ENCODE measurements around the gene LHFPL2.

LHFPL2 gene

DNA sequence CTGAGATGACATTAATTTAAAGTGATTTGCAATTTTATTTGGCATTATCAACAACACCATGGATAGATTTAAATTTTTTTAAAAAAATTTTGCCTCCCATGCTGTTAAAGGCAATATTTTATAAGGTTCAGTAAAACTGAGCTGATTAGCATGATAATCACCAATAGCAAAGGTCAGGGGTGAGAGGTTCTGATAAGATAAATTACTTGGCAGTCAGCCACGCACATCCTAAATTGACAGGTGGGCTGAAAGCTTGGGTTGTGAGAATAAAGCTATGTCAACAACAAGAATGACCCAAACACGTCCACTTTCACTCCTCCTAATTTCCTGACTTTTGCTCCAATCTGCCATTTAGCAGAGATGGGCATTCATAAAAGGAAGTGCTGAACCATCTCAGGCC lies 127.1 kb downstream of the LHFPL2 start:
- peaks cover 38% of the 10 kb centered on the region for H3K4me1 ChIP-seq (ENCODE audit: insufficient read depth, low read length)

DNA sequence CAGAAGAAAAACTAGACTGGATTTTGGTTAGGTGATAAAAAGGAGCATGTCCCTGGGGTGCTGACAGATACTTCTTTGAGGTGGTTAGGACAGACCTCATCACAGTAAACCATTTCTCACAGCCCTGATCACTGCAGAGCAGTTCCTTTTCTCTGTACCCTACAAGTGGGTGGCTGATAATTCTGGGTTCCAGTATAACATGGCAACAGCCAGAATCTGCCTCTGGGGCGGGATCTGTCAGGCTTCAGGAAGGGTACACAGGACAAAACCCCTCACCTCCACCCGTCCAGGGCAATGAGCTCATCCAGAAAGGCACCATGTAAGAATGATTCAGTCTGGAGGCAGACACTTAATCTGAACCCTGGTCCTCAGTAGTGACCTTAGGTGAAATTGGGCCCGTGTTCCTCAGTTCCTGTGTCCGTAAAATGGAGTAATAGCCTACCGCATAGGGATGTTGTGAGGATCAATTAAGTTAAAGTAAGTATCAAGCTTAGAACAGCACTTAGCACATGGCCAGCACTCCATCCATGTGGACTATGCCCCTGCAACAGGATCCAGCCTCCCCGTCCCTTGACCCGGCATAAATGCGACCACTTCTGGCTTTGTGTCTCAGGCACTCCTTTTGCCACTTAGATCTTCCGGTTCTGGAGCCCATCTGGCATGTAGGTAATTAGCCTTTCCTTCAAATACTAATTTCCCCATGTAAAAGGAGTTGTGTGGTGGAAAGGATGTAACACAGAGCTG lies 129.2 kb downstream of the LHFPL2 start:
- no peaks in the 10 kb centered on the region for H3K9me3 ChIP-seq (ENCODE audit: low read length)
- H3K4me3 ChIP-seq (ENCODE audit: low read depth in 1 of 2, low read length in 2 of 2): peak overlapping the region in 1 of 2 donors; percentile 12
- H3K4me1 ChIP-seq (ENCODE audit: insufficient read depth, low read length): peaks cover 31% of the 10 kb centered on the region
- peak overlapping the region; percentile 62 for H3K27ac ChIP-seq (ENCODE audit: low read depth, low read length)
- H3K36me3 ChIP-seq (ENCODE audit: insufficient read depth, low read length): no peaks in the 10 kb centered on the region
- no peak overlapping the region for H3K9ac ChIP-seq (ENCODE audit: low read length)
- no peaks in the 10 kb centered on the region for H3K27me3 ChIP-seq (ENCODE audit: control insufficient read depth in 1 of 2, insufficient read depth in 2 of 2, low read length in 2 of 2)

More for the DNA sequence above, 127.1 kb downstream of the LHFPL2 start:
- Histone ChIP-seq H3K9me3 (ENCODE audit: low read length) (no peaks in the 10 kb centered on the region), H3K9ac (ENCODE audit: low read length) (no peak overlapping the region), H3K27me3 (ENCODE audit: control insufficient read depth in 1 of 2, insufficient read depth in 2 of 2, low read length in 2 of 2) (no peaks in the 10 kb centered on the region), H3K27ac (ENCODE audit: low read depth, low read length) (no peak overlapping the region), H3K36me3 (ENCODE audit: insufficient read depth, low read length) (no peaks in the 10 kb centered on the region), H3K4me3 (ENCODE audit: low read depth in 1 of 2, low read length in 2 of 2) (no peak overlapping the region)

DNA sequence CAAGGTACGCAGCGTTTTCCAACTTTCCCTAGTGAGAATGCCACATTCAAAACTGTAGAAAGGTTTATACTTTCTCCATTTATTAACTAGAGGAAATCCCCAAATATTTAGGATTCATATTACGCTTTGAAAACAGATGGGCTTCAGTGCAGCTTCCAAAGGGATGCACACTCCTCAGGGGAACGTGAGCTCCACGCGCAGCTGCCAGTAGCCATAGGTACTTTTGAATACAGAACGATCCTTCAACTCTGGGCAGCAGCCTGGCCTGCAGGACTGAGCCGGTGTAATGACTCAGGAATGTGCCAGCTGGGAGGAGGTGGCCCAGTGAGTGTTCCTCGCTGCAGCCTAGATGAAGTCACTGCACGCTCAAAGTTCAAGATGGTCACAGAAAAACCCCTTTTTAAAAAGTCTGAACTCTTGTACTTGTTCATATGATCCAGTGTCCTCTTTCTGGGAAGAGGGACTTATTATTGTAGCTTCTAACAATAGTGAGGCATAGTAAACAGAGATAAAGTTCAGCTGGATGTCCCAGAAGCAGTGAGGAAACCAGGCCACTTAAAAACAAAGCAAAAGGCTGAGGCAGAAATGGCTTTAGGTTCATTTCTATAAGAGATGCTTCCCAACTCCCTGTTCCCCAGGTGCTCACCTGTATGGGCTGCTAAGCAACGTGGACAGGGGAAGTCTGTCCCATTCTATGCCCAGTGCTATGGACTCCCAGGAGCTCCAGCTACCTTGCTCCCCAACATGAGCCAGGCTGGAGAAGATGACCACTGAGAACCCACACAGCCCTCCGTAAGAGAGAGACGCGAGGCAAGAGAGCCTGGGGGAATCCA lies 130.0 kb downstream of the LHFPL2 start:
- Histone ChIP-seq H3K9me3 (ENCODE audit: low read length) (no peaks in the 10 kb centered on the region), H3K4me3 (ENCODE audit: low read depth in 1 of 2, low read length in 2 of 2) (peak overlapping the region in 1 of 2 donors; percentile 12), H3K27ac (ENCODE audit: low read depth, low read length) (peak overlapping the region; percentile 62), H3K36me3 (ENCODE audit: insufficient read depth, low read length) (no peaks in the 10 kb centered on the region), H3K4me1 (ENCODE audit: insufficient read depth, low read length) (peaks cover 31% of the 10 kb centered on the region), H3K27me3 (ENCODE audit: control insufficient read depth in 1 of 2, insufficient read depth in 2 of 2, low read length in 2 of 2) (no peaks in the 10 kb centered on the region), H3K9ac (ENCODE audit: low read length) (no peak overlapping the region)

DNA sequence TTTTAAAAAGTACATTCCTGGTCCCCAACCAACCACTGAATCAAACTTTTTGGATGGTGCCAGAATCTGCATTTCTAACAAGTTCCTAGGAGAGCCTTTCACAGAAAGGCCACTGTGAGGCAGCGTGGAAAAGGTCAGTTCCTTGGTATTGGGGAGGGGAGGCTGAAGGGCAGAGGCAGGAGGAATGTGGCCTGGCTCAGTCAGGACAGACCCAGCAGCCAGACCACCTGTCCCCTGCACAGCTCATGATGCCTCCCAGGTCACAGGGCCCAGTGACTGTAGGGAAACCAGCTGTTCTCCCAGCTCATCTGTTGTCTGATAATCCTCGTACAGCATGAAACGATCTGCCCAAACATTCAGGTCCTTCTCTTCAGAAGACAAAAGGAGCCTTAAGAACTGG lies 132.9 kb downstream of the LHFPL2 start:
- Histone ChIP-seq H3K4me3 (ENCODE audit: low read depth in 1 of 2, low read length in 2 of 2) (no peak overlapping the region), H3K27me3 (ENCODE audit: control insufficient read depth in 1 of 2, insufficient read depth in 2 of 2, low read length in 2 of 2) (no peaks in the 10 kb centered on the region), H3K36me3 (ENCODE audit: insufficient read depth, low read length) (no peaks in the 10 kb centered on the region), H3K9me3 (ENCODE audit: low read length) (no peaks in the 10 kb centered on the region), H3K27ac (ENCODE audit: low read depth, low read length) (no peak overlapping the region), H3K4me1 (ENCODE audit: insufficient read depth, low read length) (peaks cover 40% of the 10 kb centered on the region), H3K9ac (ENCODE audit: low read length) (no peak overlapping the region)

DNA sequence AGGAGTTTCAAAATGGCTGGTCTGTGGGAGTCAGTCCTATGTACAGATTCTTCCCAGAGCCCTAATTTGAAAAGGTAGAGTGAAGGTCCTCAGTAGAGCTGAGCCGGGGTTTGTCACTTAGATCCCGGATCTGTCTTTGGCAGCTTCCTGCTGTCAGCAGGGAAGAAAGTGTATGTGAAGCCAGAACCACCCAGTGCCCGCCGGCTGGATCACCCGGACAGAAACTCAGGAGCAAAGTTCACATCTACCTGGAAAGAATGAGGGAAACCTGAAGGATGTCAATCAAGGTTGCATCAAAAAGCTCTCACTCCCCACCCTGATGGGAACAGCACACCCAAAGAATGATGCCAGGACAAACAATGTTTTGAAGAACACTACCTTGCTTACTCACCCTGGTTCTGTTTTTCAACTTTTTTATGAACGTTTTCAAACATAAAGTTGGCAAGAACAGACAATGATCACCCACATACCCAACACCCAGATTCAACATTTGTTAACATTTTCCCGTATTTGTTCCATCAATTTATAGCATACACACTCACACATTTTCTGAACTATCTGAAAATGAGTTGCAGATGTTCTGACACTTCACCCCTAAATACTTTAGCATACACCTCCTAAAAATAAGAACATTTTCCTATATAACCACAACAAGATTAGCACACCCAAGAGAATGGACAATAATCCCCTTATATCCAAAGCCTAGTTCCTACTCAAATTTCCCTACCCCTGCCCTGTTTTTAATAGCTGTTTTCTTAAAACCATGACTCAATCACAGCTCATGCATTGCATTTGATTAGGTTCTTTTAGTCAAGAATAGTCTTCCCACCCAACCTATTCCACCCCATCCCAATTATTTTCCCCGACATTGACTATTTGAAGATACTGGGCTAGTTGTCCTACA lies 133.9 kb downstream of the LHFPL2 start:
- no peaks in the 10 kb centered on the region for H3K9me3 ChIP-seq (ENCODE audit: low read length)
- no peak overlapping the region for H3K9ac ChIP-seq (ENCODE audit: low read length)
- H3K36me3 ChIP-seq (ENCODE audit: insufficient read depth, low read length): no peaks in the 10 kb centered on the region
- no peak overlapping the region for H3K27ac ChIP-seq (ENCODE audit: low read depth, low read length)
- peaks cover 45% of the 10 kb centered on the region for H3K4me1 ChIP-seq (ENCODE audit: insufficient read depth, low read length)
- no peak overlapping the region for H3K4me3 ChIP-seq (ENCODE audit: low read depth in 1 of 2, low read length in 2 of 2)
- H3K27me3 ChIP-seq (ENCODE audit: control insufficient read depth in 1 of 2, insufficient read depth in 2 of 2, low read length in 2 of 2): no peaks in the 10 kb centered on the region

DNA sequence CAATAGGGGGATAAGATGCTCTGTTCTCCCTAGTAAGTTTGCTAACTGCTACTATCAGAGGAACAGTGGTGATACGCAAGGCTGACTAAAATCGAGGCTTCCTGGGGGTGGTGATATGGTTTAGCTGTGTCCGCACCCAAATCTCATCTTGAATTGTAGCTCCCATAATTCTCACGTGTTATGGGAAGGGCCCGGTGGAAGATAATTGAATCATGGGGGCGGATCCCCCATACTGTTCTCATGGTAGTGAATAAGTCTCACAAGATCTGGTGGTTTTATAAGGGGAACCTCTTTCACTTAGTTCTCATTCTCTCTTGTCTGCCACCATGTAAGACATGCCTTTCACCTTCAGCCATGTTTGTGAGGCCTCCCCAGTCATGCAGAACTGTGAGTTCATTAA lies 135.1 kb downstream of the LHFPL2 start:
- Histone ChIP-seq H3K4me1 (ENCODE audit: insufficient read depth, low read length) (peaks cover 38% of the 10 kb centered on the region), H3K9me3 (ENCODE audit: low read length) (no peaks in the 10 kb centered on the region), H3K27ac (ENCODE audit: low read depth, low read length) (no peak overlapping the region), H3K27me3 (ENCODE audit: control insufficient read depth in 1 of 2, insufficient read depth in 2 of 2, low read length in 2 of 2) (no peaks in the 10 kb centered on the region), H3K9ac (ENCODE audit: low read length) (no peak overlapping the region), H3K4me3 (ENCODE audit: low read depth in 1 of 2, low read length in 2 of 2) (no peak overlapping the region), H3K36me3 (ENCODE audit: insufficient read depth, low read length) (no peaks in the 10 kb centered on the region)

DNA sequence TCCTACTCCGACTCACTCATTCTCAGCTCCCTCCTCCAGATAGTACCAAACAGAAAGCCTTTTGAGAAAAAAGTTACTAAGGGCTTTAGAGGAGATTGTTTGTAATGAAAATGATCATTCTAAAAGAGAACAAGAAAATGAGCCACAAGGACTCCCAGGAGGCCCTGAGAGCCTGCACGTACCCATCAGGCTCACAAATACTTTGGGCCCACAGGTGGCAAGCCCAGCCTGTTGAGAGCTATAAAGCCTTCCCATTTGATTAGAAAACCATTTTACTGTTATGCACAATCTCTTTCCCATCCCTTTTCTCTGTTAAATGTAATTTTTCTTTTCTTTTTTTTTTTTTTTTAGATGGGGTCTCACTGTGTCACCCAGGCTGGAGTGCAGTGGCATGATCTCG lies 136.1 kb downstream of the LHFPL2 start:
- H3K9me3 ChIP-seq (ENCODE audit: low read length): no peaks in the 10 kb centered on the region
- H3K27ac ChIP-seq (ENCODE audit: low read depth, low read length): no peak overlapping the region

DNA sequence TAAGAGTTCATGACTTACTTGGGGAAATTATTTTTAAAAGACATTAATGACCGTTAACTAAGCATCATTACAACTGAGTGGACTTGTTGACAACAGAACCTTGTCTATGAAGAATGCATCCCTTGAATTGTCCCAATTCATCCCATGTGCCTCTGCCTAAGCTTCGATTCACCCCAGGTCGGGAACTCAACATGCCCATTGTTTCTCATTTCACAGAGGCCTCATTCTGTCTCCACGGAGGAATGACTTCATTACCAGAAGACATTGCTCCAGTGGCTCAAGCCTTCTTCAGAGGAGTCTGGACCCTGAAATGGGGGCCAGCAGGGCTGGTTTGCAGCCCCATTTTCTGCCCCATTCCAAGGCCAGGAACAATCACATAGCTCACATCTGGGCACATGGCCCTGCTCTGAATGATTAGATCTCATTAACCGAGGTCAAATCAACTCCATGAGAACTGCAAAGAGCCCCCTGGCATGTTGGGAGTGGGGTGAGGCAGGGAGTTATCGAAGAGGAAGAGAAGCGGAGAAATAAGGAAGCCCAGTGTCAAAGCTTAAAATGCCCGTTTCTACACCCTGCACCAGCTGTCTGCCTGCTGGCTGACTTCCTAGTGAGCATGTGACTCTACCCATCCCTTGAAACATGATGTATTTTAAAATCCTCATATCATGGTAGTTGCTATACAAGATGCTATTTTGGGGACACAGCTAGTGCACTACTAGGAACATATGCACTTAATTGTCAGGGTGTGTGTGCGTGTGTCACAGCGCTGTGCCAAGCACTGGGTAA lies 137.3 kb downstream of the LHFPL2 start:
- Histone ChIP-seq H3K4me3 (ENCODE audit: low read depth in 1 of 2, low read length in 2 of 2) (no peak overlapping the region), H3K27ac (ENCODE audit: low read depth, low read length) (peak overlapping the region; percentile 50), H3K36me3 (ENCODE audit: insufficient read depth, low read length) (no peaks in the 10 kb centered on the region), H3K9ac (ENCODE audit: low read length) (peak overlapping the region; percentile 45), H3K27me3 (ENCODE audit: control insufficient read depth in 1 of 2, insufficient read depth in 2 of 2, low read length in 2 of 2) (no peaks in the 10 kb centered on the region), H3K9me3 (ENCODE audit: low read length) (no peaks in the 10 kb centered on the region), H3K4me1 (ENCODE audit: insufficient read depth, low read length) (peaks cover 55% of the 10 kb centered on the region)

More for the DNA sequence above, 136.1 kb downstream of the LHFPL2 start:
- H3K27me3 ChIP-seq (ENCODE audit: control insufficient read depth in 1 of 2, insufficient read depth in 2 of 2, low read length in 2 of 2): no peaks in the 10 kb centered on the region
- no peaks in the 10 kb centered on the region for H3K36me3 ChIP-seq (ENCODE audit: insufficient read depth, low read length)
- no peak overlapping the region for H3K4me3 ChIP-seq (ENCODE audit: low read depth in 1 of 2, low read length in 2 of 2)
- H3K4me1 ChIP-seq (ENCODE audit: insufficient read depth, low read length): peaks cover 44% of the 10 kb centered on the region
- no peak overlapping the region for H3K9ac ChIP-seq (ENCODE audit: low read length)

DNA sequence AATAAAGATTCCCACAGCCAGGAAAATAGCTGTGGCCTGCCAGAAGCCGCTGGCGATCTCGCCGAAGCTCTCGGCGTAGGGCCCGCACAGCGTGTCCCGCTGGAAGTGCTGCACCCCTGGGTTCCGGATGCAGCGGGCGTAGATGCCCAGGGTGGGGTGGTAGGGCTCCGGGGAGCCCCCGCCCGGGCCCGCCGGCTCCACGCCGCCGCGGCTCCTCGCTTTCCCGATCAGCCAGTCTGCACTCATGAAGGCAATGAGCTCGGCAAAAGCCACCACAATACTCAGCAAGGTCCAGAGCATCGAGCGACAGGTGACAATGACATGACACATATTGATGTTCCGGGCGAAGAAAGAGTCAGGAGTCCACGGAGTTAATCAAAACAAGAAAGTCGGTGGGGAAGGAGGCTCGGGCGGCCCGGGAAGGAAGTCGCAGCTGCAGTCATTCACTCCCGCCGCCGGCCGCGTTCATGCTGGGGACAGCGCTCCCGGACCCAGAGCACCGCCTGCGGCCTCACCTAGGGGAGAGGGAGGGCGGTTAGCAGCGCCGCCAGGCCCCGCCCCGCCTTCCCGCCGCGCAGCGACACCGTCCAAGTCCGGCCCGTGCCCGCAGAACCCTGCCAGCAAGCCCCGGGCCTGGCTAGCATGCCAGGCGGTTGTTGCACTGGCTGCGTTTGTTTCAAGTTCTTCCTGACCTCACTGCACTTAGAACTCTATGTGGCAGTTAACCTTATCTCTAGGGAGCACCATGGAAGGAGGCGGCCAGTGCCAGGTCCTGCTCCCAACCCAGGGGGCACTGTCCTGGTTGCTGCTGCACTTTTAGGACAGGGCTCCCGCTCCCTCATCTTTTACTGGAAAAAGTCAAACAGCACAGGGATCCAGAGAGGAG lies 138.4 kb downstream of the LHFPL2 start:
- peak overlapping the region; percentile 45 for H3K9ac ChIP-seq (ENCODE audit: low read length)
- H3K27ac ChIP-seq (ENCODE audit: low read depth, low read length): peak overlapping the region; percentile 70
- H3K4me3 ChIP-seq (ENCODE audit: low read depth in 1 of 2, low read length in 2 of 2): peak overlapping the region; percentile 33 to 60
- H3K27me3 ChIP-seq (ENCODE audit: control insufficient read depth in 1 of 2, insufficient read depth in 2 of 2, low read length in 2 of 2): no peaks in the 10 kb centered on the region
- H3K4me1 ChIP-seq (ENCODE audit: insufficient read depth, low read length): peaks cover 67% of the 10 kb centered on the region
- no peaks in the 10 kb centered on the region for H3K9me3 ChIP-seq (ENCODE audit: low read length)
- no peaks in the 10 kb centered on the region for H3K36me3 ChIP-seq (ENCODE audit: insufficient read depth, low read length)

Data from muscle layer of colon (tissue), 2 donors.